PC-9 (cell line): Measurements from ENCODE around the gene THADA. TPM values are rescaled to one million over a fixed set of nuclear protein-coding genes. Genes with fewer than 3 reads are reported as not detected.

Experiments
- BruUV-seq: library from RNA; stranded (reverse); fragments of 400-500 nt; replicated peaks from 2 replicates; lab custom pipeline; 2021; lab: Mats Ljungman, UMichigan
- CTCF ChIA-PET: fragments of 300-600 bp; sonication (Branson Sonifier 250); formaldehyde crosslinking; loops from one replicate; lab custom pipeline; 2022; ENCODE audit warnings: antibody characterized with exemption; lab: Charles Lee
- POLR2A ChIA-PET: fragments of 300-600 bp; sonication (Branson Sonifier 250); formaldehyde crosslinking; loops from one replicate; lab custom pipeline; 2022; ENCODE audit warnings: antibody characterized with exemption; ENCODE audit not compliant: unreplicated experiment; lab: Charles Lee
- DNase-seq, 2 experiments: peaks; one replicate each; pipeline versions ENCODE4 v3.0.0 to v3.0.0-alpha.2; 2015 to 2022; ENCODE audit warnings: mixed read lengths in 1 of 2
- H2AFZ ChIP-seq: fragments of 200-600 bp; sonication (generic); 2 replicates; pipeline ENCODE4 v1.8.1; 2017; ENCODE audit warnings: antibody characterized with exemption
- H3F3A ChIP-seq: fragments of 200-600 bp; sonication (generic); 2 replicates; pipeline ENCODE4 v1.8.1; 2017; ENCODE audit warnings: antibody characterized with exemption, mild to moderate bottlenecking, low read depth; ENCODE audit not compliant: insufficient read depth
- H3K27ac ChIP-seq: fragments of 200-600 bp; sonication (generic); 2 replicates; pipeline ENCODE4 v1.6.1; 2016; ENCODE audit warnings: mixed run types
- H3K27me3 ChIP-seq: fragments of 200-600 bp; sonication (generic); 2 replicates; pipeline ENCODE4 v1.6.1; 2016; ENCODE audit warnings: low read depth, mixed run types; ENCODE audit not compliant: insufficient read depth
- H3K36me3 ChIP-seq: fragments of 200-600 bp; sonication (generic); 2 replicates; pipeline ENCODE4 v1.6.1; 2016; ENCODE audit warnings: low read depth, mixed run types
- H3K4me1 ChIP-seq: fragments of 200-600 bp; sonication (generic); replicated peaks from 2 replicates; pipeline ENCODE4 v1.6.1; 2016; ENCODE audit warnings: mixed run types; ENCODE audit not compliant: insufficient read depth
- H3K4me2 ChIP-seq: fragments of 200-600 bp; sonication (generic); 2 replicates; pipeline ENCODE4 v1.6.1; 2017; ENCODE audit warnings: mixed run types
- H3K4me3 ChIP-seq: fragments of 200-600 bp; sonication (generic); 2 replicates; pipeline ENCODE4 v1.6.1; 2016; ENCODE audit warnings: mixed run types
- H3K79me2 ChIP-seq: fragments of 200-600 bp; sonication (generic); 2 replicates; pipeline ENCODE4 v1.6.1; 2017; ENCODE audit warnings: low read depth, mixed run types
- H3K9me2 ChIP-seq: fragments of 200-600 bp; sonication (generic); 2 replicates; pipeline ENCODE4 v1.8.1; 2017; ENCODE audit warnings: mild to moderate bottlenecking; ENCODE audit not compliant: insufficient read depth
- H3K9me3 ChIP-seq: fragments of 200-600 bp; sonication (generic); 2 replicates; pipeline ENCODE4 v1.8.1; 2016; ENCODE audit warnings: low read depth; ENCODE audit not compliant: insufficient read depth
- H4K20me1 ChIP-seq: fragments of 200-600 bp; sonication (generic); 2 replicates; pipeline ENCODE4 v1.8.1; 2017; ENCODE audit not compliant: insufficient read depth
- CTCF ChIP-seq: fragments of 200-600 bp; sonication (generic); conservative IDR thresholded peaks from 2 replicates; pipeline ENCODE4 v1.6.1; 2017; ENCODE audit warnings: mixed run types, antibody characterized with exemption, mild to moderate bottlenecking, moderate library complexity
- EZH2 ChIP-seq: fragments of 200-600 bp; sonication (generic); IDR thresholded peaks from 2 replicates; pipeline ENCODE4 v1.8.0; 2017; ENCODE audit warnings: antibody characterized with exemption, low read depth
- intact Hi-C: fragments of 100-400 bp; cut with micrococcal nuclease; formaldehyde crosslinking; loops from one replicate; pipeline ENCODE4 v1.10.0; 2022; ENCODE audit not compliant: unreplicated experiment
- total RNA-seq: library from RNA; stranded (reverse); gene quantifications from 2 replicates; pipeline ENCODE4 v1.2.3, GENCODE V29; 2021

Gene THADA
- total RNA-seq, 1 experiment from 2014 or later: 28.1 TPM

- H3K27me3 ChIP-seq: no peaks in the 10 kb centered on the region
- ChIA-PET CTCF (no interaction called here), POLR2A (interaction anchor here (0.6 kb wide), 1 partner anchor 208 kb away, joined by 3 read pairs; no protein-coding TSS in a partner anchor)
- H3K79me2 ChIP-seq: no peaks in the 10 kb centered on the region
- no peak overlapping the region for H3K4me3 ChIP-seq
- BruUV-seq: no TSS peak
- H2AFZ ChIP-seq: no peak overlapping the region
- intact Hi-C loops: no loop called here
- H3K9me3 ChIP-seq: no peaks in the 10 kb centered on the region
- no peaks in the 10 kb centered on the region for H3K36me3 ChIP-seq
- H3F3A ChIP-seq: no peaks in the 10 kb centered on the region; the same call in 1 of the 2 replicates
- no peak overlapping the region for H3K4me2 ChIP-seq
- no peak for TF ChIP-seq EZH2
- no peak for TF ChIP-seq CTCF
- no peaks in the 10 kb centered on the region for H3K9me2 ChIP-seq
- DNase-seq: no peak
- H3K4me1 ChIP-seq: 0 out of 2 replicates have a peak, but pooled peaks cover 1% of the 10 kb centered on the region
- no peaks in the 10 kb centered on the region for H4K20me1 ChIP-seq
- no peak overlapping the region for H3K27ac ChIP-seq
Observed at GRCh38 chr2:43258547-43259156, 337.2 kb downstream of the THADA start.

GRCh38 chr2:43255296-43255910 is 340.4 kb downstream of the THADA start:
- ChIA-PET CTCF (interaction anchor here (0.7 kb wide), 1 partner anchor 220 kb away, joined by 7 read pairs; no protein-coding TSS in a partner anchor), POLR2A (no interaction called here)
- H3K79me2 ChIP-seq: no peaks in the 10 kb centered on the region
- no peaks in the 10 kb centered on the region for H3K9me3 ChIP-seq
- no peak overlapping the region for H3K27ac ChIP-seq
- intact Hi-C loops: no loop called here
- no peak overlapping the region for H3K4me3 ChIP-seq
- H3K36me3 ChIP-seq: no peaks in the 10 kb centered on the region
- H3K27me3 ChIP-seq: no peaks in the 10 kb centered on the region
- BruUV-seq: no TSS peak
- no peak overlapping the region for H3K4me2 ChIP-seq
- TF ChIP-seq CTCF: no peak
- no peak for TF ChIP-seq EZH2
- no peak overlapping the region for H2AFZ ChIP-seq
- no peaks in the 10 kb centered on the region for H3K4me1 ChIP-seq
- no peaks in the 10 kb centered on the region for H3K9me2 ChIP-seq
- H3F3A ChIP-seq: peaks cover 8% of the 10 kb centered on the region; the same call in 1 of the 2 replicates
- H4K20me1 ChIP-seq: no peaks in the 10 kb centered on the region
- DNase-seq: no peak

- H3K9me3 ChIP-seq: no peaks in the 10 kb centered on the region
- H3K4me2 ChIP-seq: no peak overlapping the region
- H3K9me2 ChIP-seq: no peaks in the 10 kb centered on the region
- H3K27ac ChIP-seq: no peak overlapping the region
- DNase-seq: no peak
- H3K4me1 ChIP-seq: no peaks in the 10 kb centered on the region
- H2AFZ ChIP-seq: no peak overlapping the region
- peaks cover 8% of the 10 kb centered on the region; the same call in 1 of the 2 replicates for H3F3A ChIP-seq
- no TSS peak for BruUV-seq
- H3K27me3 ChIP-seq: no peaks in the 10 kb centered on the region
- no peaks in the 10 kb centered on the region for H4K20me1 ChIP-seq
- ChIA-PET CTCF (no interaction called here), POLR2A (no interaction called here)
- H3K79me2 ChIP-seq: no peaks in the 10 kb centered on the region
- no peak for TF ChIP-seq CTCF
- TF ChIP-seq EZH2: no peak
- H3K36me3 ChIP-seq: no peaks in the 10 kb centered on the region
- no peak overlapping the region for H3K4me3 ChIP-seq
- intact Hi-C loops: no loop called here
Observed at GRCh38 chr2:43254331-43254730, 341.5 kb downstream of the THADA start.
